Fibroblast of skin of abdomen (primary cell): ENCODE data around the gene SPATA3.

Experiments used
- DNase-seq: peaks from one replicate; pipeline ENCODE4 v3.0.0-alpha.2; 2013

Gene SPATA3

GRCh38 chr2:230968921-230969658 is 26.8 kb upstream of the SPATA3 start:
- DNase-seq: no peak

- DNase-seq: no peak
These were observed 26.3 kb upstream of the SPATA3 start for GRCh38 chr2:230969659-230970015.

- DNase-seq: no peak
These were observed 23.9 kb upstream of the SPATA3 start for GRCh38 chr2:230972046-230972445.

- peak; percentile 43 for DNase-seq
These were observed 21.6 kb upstream of the SPATA3 start for GRCh38 chr2:230974096-230974913.

- DNase-seq: no peak
These were observed 20.0 kb upstream of the SPATA3 start for GRCh38 chr2:230975927-230976326.

- no peak for DNase-seq
These were observed 19.2 kb upstream of the SPATA3 start for GRCh38 chr2:230976671-230977171.

- no peak for DNase-seq
These were observed 15.5 kb upstream of the SPATA3 start for GRCh38 chr2:230980468-230980867.

- DNase-seq: no peak
These were observed 14.2 kb upstream of the SPATA3 start for GRCh38 chr2:230981704-230982103.

- DNase-seq: no peak
These were observed 13.8 kb upstream of the SPATA3 start for GRCh38 chr2:230982126-230982525.

- DNase-seq: no peak
These were observed 13.4 kb upstream of the SPATA3 start for GRCh38 chr2:230982528-230982927.

GRCh38 chr2:230983566-230983965 is 12.4 kb upstream of the SPATA3 start:
- DNase-seq: no peak

- no peak for DNase-seq
These were observed 11.3 kb upstream of the SPATA3 start for GRCh38 chr2:230984393-230985220.

GRCh38 chr2:230985519-230986231 is 10.2 kb upstream of the SPATA3 start:
- DNase-seq: no peak

- DNase-seq: no peak
These were observed 9.3 kb upstream of the SPATA3 start for GRCh38 chr2:230986520-230987136.

GRCh38 chr2:230987137-230988020 is 8.5 kb upstream of the SPATA3 start:
- DNase-seq: peak; percentile 56

GRCh38 chr2:230989731-230990130 is 6.2 kb upstream of the SPATA3 start:
- DNase-seq: no peak

GRCh38 chr2:230990131-230990898 is 5.6 kb upstream of the SPATA3 start:
- no peak for DNase-seq

- no peak for DNase-seq
These were observed 5.1 kb upstream of the SPATA3 start for GRCh38 chr2:230990899-230991150.

- no peak for DNase-seq
These were observed 4.3 kb upstream of the SPATA3 start for GRCh38 chr2:230991598-230991997.

GRCh38 chr2:230996661-230997060 is 740 bp downstream of the SPATA3 start:
- no peak for DNase-seq
